ENCODE results near the gene RFFL.
"Not testable (repeated sequence)": the region's sequence is repeated elsewhere in the genome, so short reads cannot be mapped to it uniquely, and the experiment has no call there.

Gene RFFL

DNA sequence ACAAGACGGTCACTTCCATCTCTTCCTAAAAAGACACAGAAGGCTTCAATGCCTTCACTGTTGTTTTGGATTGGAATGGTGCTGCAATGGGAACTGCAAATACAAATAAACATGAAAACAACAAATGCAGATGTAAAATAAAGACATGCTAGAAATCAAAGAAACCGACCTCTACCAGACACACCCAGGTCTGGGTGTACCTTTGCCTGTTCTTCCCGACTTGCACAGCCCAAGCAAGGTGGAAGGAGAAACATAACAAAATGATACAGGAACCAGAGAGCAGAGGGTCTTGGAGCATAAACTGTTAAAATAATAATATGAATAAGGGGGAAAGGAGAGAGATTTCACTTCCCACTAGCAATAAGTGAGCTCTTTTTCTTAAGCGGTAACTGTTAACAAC is 17.3 kb downstream of the RFFL start:
- Histone ChIP-seq H3K9ac (ENCODE audit: low read length) (no peak overlapping the region), H3K27me3 (ENCODE audit: control insufficient read depth, insufficient read depth, low read length) (no peaks in the 10 kb centered on the region), H3K4me3 (ENCODE audit: low read depth, low read length) (no peak overlapping the region), H3K36me3 (ENCODE audit: control insufficient read depth, insufficient read depth, low read length) (no peaks in the 10 kb centered on the region), H3K4me1 (ENCODE audit: control insufficient read depth, insufficient read depth, low read length) (peaks cover 7% of the 10 kb centered on the region; the same call in 1 of the 2 replicates), H3K27ac (ENCODE audit: low read depth, low read length) (no peak overlapping the region), H3K9me3 (ENCODE audit: control insufficient read depth, insufficient read depth, low read depth, low read length) (no peaks in the 10 kb centered on the region)

DNA sequence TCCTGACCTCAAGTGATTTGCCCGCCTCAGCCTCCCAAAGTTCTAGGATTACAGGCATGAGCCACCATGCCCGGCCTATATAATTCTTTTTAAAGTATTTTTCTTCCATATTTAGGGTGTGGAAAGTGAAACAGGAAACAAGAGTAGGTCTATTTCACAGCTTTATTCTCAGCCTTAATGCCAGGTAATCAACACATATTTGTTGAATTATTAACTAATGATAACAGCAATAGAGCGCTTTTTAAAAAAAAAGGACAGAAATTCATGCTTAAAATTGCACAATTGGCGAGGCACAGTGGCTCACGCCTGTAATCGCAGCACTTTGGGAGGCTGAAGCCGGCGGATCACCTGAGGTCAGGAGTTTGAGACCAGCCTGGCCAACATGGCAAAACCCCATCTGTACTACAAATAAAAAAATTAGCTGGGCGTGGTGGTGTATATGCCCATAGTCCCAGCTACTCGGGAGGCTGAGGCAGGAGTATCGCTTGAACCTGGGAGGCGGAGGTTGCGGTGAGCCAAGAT is 18.0 kb downstream of the RFFL start:
- H3K27me3 ChIP-seq (ENCODE audit: control insufficient read depth, insufficient read depth, low read length); H3K36me3 ChIP-seq (ENCODE audit: control insufficient read depth, insufficient read depth, low read length); H3K9ac ChIP-seq (ENCODE audit: low read length); H3K4me3 ChIP-seq (ENCODE audit: low read depth, low read length); H3K9me3 ChIP-seq (ENCODE audit: control insufficient read depth, insufficient read depth, low read depth, low read length); H3K4me1 ChIP-seq (ENCODE audit: control insufficient read depth, insufficient read depth, low read length); H3K27ac ChIP-seq (ENCODE audit: low read depth, low read length): not testable (repeated sequence)

DNA sequence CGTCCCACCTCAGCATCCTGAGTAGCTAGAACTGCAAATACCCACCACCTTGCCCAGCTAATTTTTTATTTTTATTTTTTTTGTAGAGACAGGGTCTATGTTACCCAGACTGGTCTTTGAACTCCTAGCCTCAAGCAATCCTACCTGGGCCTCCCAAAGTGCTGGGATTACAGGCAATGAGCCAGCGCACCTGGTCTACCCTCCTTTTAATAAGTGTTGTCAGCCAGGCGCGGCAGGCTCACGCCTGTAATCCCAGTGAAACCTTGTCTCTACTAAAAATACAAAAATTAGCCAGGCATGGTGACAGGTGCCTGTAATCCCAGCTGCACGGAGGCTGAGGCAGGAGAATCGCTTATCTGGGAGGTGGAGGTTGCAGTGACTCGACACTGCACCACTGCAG is 19.3 kb downstream of the RFFL start:
- no peak overlapping the region for H3K27ac ChIP-seq (ENCODE audit: low read depth, low read length)
- no peaks in the 10 kb centered on the region for H3K36me3 ChIP-seq (ENCODE audit: control insufficient read depth, insufficient read depth, low read length)
- H3K4me3 ChIP-seq (ENCODE audit: low read depth, low read length) = no peak overlapping the region
- H3K9ac ChIP-seq (ENCODE audit: low read length) = no peak overlapping the region
- H3K27me3 ChIP-seq (ENCODE audit: control insufficient read depth, insufficient read depth, low read length) = no peaks in the 10 kb centered on the region
- H3K9me3 ChIP-seq (ENCODE audit: control insufficient read depth, insufficient read depth, low read depth, low read length) = no peaks in the 10 kb centered on the region
- H3K4me1 ChIP-seq (ENCODE audit: control insufficient read depth, insufficient read depth, low read length) = 0 out of 2 replicates have a peak, but pooled peaks cover 3% of the 10 kb centered on the region

DNA sequence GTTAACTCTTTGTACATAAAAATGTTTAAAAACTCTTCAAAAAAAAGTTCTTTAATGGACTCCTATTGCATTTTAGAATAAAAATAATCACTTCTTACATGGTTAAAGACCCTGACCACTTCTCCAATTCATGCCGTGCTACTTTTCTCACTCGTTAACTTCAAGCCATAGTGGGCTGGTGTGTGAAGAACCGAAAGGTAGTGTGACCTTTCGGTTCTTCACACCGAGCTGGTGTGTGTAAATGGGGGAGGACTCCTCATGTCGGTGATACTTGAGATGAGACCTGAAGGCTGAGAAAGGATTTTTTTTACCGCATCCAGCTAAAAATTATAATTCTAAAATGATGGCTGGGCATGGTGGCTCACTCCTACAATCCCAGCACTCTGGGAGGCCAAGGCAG is 22.1 kb downstream of the RFFL start:
- H3K9ac ChIP-seq (ENCODE audit: low read length) = no peak overlapping the region
- H3K27me3 ChIP-seq (ENCODE audit: control insufficient read depth, insufficient read depth, low read length) = no peaks in the 10 kb centered on the region
- no peak overlapping the region for H3K27ac ChIP-seq (ENCODE audit: low read depth, low read length)
- H3K4me1 ChIP-seq (ENCODE audit: control insufficient read depth, insufficient read depth, low read length) = no peaks in the 10 kb centered on the region
- no peaks in the 10 kb centered on the region for H3K36me3 ChIP-seq (ENCODE audit: control insufficient read depth, insufficient read depth, low read length)
- H3K9me3 ChIP-seq (ENCODE audit: control insufficient read depth, insufficient read depth, low read depth, low read length) = no peaks in the 10 kb centered on the region
- H3K4me3 ChIP-seq (ENCODE audit: low read depth, low read length) = no peak overlapping the region

DNA sequence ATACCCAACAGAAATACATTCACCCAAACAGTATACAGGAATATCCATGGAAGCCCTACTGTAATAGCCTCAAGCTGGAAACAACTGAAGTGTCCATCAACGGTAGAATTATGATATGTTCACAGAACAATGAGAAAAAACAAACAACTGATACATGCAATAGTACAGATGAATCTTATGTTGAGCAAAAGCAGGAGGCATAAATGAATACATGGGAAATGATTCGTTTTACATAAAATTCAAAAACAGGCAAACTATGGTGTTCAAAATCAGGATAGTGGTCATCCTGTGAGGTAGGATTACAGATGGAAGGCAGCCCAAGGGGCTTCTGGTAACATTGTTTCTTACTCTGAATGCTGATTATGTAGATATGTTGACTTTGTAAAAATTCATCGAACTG is 25.1 kb downstream of the RFFL start:
- Histone ChIP-seq H3K9ac (ENCODE audit: low read length) (no peak overlapping the region), H3K27ac (ENCODE audit: low read depth, low read length) (no peak overlapping the region), H3K27me3 (ENCODE audit: control insufficient read depth, insufficient read depth, low read length) (no peaks in the 10 kb centered on the region), H3K9me3 (ENCODE audit: control insufficient read depth, insufficient read depth, low read depth, low read length) (no peaks in the 10 kb centered on the region), H3K4me3 (ENCODE audit: low read depth, low read length) (no peak overlapping the region), H3K4me1 (ENCODE audit: control insufficient read depth, insufficient read depth, low read length) (no peaks in the 10 kb centered on the region), H3K36me3 (ENCODE audit: control insufficient read depth, insufficient read depth, low read length) (no peaks in the 10 kb centered on the region)

DNA sequence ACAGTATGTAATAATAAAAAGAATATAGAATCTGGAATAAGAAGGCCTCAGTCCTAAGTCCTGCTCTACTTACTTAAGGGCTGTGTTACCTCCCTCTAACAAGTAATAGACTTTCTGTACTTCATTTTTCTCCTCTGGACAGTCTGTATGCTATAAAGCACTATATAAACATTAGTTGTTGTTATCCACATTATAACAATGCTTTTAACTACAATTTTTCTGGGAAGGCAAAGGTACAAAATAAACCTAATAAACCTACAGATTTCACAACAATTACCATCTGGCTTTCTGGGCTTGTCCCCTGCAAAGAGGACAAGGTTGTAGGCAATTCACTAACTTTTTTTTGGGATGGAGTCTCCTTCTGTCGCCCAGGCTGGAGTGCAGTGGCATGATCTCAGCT is 32.7 kb downstream of the RFFL start:
- no peaks in the 10 kb centered on the region for H3K4me1 ChIP-seq (ENCODE audit: control insufficient read depth, insufficient read depth, low read length)
- no peak overlapping the region for H3K4me3 ChIP-seq (ENCODE audit: low read depth, low read length)
- no peaks in the 10 kb centered on the region for H3K27me3 ChIP-seq (ENCODE audit: control insufficient read depth, insufficient read depth, low read length)
- H3K9ac ChIP-seq (ENCODE audit: low read length) = no peak overlapping the region
- H3K27ac ChIP-seq (ENCODE audit: low read depth, low read length) = no peak overlapping the region
- no peaks in the 10 kb centered on the region for H3K9me3 ChIP-seq (ENCODE audit: control insufficient read depth, insufficient read depth, low read depth, low read length)
- peaks cover 4% of the 10 kb centered on the region; the same call in 1 of the 2 replicates for H3K36me3 ChIP-seq (ENCODE audit: control insufficient read depth, insufficient read depth, low read length)

DNA sequence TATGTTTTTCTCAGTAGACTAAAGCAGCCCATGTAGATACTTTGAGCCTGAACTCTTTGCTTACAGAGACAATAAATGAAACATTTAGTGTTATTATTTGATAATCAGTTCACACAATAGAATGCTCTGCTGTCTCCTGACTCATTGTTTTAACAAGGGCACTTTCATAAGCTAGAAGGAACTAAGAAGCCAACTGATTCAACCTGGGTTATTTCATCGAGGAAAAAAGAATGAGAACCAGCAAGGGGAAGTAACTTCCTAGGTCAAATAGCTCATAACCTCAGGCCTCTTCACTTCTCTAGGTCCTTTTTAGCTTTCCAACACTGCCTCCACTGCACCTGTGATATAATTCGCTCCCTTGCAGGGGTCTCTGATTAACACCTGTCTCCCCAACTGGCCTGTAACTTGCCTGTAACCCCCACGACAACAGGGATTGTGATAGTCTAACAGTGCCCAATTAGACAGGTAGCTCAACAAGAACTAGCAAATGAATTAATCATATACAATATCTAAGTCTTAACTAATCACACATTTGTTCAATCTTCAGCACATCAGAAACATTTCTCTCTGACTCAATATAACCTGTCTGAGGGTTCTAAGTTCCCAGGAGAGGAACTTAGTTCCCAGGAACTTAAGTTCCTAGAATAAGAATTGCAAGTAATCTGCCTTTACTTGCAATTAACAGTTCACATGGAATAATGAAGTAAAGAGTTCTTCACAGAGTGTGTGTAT is 34.8 kb downstream of the RFFL start:
- no peak overlapping the region for H3K9ac ChIP-seq (ENCODE audit: low read length)
- H3K27me3 ChIP-seq (ENCODE audit: control insufficient read depth, insufficient read depth, low read length) = no peaks in the 10 kb centered on the region
- no peak overlapping the region for H3K4me3 ChIP-seq (ENCODE audit: low read depth, low read length)
- H3K36me3 ChIP-seq (ENCODE audit: control insufficient read depth, insufficient read depth, low read length) = peaks cover 4% of the 10 kb centered on the region; the same call in 1 of the 2 replicates
- H3K9me3 ChIP-seq (ENCODE audit: control insufficient read depth, insufficient read depth, low read depth, low read length) = no peaks in the 10 kb centered on the region
- H3K4me1 ChIP-seq (ENCODE audit: control insufficient read depth, insufficient read depth, low read length) = no peaks in the 10 kb centered on the region
- H3K27ac ChIP-seq (ENCODE audit: low read depth, low read length) = no peak overlapping the region

DNA sequence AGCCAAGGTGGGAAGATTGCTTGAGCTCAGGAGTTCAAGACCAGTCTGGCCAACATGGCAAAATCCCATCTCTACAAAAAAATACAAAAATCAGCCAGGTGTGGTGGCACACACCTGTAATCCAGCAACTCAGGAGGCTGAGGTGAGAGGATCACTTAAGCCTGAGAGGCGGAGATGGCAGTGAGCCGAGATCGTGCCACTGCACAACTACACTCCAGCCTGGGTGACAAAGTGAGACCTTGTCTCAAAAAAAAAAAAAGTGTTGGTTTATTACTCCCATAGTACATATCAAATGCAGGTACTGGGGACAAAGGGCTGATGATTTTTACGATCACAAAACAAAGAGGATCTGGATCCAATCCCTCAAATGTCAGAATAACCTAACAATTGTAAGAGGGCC is 35.4 kb downstream of the RFFL start:
- H3K36me3 ChIP-seq (ENCODE audit: control insufficient read depth, insufficient read depth, low read length); H3K9me3 ChIP-seq (ENCODE audit: control insufficient read depth, insufficient read depth, low read depth, low read length); H3K4me1 ChIP-seq (ENCODE audit: control insufficient read depth, insufficient read depth, low read length); H3K9ac ChIP-seq (ENCODE audit: low read length); H3K27me3 ChIP-seq (ENCODE audit: control insufficient read depth, insufficient read depth, low read length); H3K4me3 ChIP-seq (ENCODE audit: low read depth, low read length); H3K27ac ChIP-seq (ENCODE audit: low read depth, low read length): not testable (repeated sequence)

DNA sequence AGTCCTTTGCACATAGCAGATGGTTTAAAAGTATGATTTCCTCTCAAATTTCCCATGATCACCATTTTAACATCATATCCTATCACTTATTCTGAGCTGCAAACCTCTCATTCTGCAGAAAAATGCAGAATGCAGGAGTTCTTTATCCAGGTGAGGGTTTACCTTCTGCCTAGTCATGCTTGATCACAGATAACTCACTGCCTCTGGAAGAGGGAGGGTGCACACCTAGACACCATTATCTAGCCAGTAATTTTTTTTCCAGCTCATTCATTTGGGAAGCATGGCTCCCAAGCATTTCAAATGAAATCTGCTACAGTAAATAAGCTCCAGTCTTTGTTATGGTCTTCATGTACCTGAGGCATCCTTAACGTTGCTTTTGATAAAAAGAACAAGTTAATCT is 38.0 kb downstream of the RFFL start:
- Histone ChIP-seq H3K4me3 (ENCODE audit: low read depth, low read length) (no peak overlapping the region), H3K9me3 (ENCODE audit: control insufficient read depth, insufficient read depth, low read depth, low read length) (no peaks in the 10 kb centered on the region), H3K4me1 (ENCODE audit: control insufficient read depth, insufficient read depth, low read length) (no peaks in the 10 kb centered on the region), H3K27me3 (ENCODE audit: control insufficient read depth, insufficient read depth, low read length) (no peaks in the 10 kb centered on the region), H3K9ac (ENCODE audit: low read length) (no peak overlapping the region), H3K36me3 (ENCODE audit: control insufficient read depth, insufficient read depth, low read length) (peaks cover 10% of the 10 kb centered on the region), H3K27ac (ENCODE audit: low read depth, low read length) (no peak overlapping the region)

DNA sequence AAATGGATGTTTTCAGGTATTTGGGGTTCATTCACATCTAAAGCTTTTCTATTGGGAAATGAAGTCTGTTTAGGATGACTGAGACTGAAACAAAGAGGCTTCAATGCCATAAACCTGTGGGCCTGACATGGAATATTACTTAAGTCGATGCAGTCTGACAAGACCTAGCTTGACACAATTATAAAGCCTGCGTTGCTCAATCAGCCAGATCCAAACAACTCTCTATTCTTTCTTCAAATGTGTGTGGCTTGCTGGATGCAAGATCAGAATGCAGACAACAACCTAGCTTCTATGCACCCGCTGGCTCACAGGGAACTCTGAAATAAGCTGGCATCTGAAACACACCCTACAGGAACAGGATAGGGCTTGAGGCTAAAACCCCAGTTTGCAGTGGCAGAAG is 40.0 kb downstream of the RFFL start:
- H3K4me3 ChIP-seq (ENCODE audit: low read depth, low read length) = no peak overlapping the region
- no peaks in the 10 kb centered on the region for H3K4me1 ChIP-seq (ENCODE audit: control insufficient read depth, insufficient read depth, low read length)
- H3K27me3 ChIP-seq (ENCODE audit: control insufficient read depth, insufficient read depth, low read length) = no peaks in the 10 kb centered on the region
- H3K27ac ChIP-seq (ENCODE audit: low read depth, low read length) = no peak overlapping the region
- no peaks in the 10 kb centered on the region for H3K9me3 ChIP-seq (ENCODE audit: control insufficient read depth, insufficient read depth, low read depth, low read length)
- no peak overlapping the region for H3K9ac ChIP-seq (ENCODE audit: low read length)
- peaks cover 10% of the 10 kb centered on the region for H3K36me3 ChIP-seq (ENCODE audit: control insufficient read depth, insufficient read depth, low read length)

DNA sequence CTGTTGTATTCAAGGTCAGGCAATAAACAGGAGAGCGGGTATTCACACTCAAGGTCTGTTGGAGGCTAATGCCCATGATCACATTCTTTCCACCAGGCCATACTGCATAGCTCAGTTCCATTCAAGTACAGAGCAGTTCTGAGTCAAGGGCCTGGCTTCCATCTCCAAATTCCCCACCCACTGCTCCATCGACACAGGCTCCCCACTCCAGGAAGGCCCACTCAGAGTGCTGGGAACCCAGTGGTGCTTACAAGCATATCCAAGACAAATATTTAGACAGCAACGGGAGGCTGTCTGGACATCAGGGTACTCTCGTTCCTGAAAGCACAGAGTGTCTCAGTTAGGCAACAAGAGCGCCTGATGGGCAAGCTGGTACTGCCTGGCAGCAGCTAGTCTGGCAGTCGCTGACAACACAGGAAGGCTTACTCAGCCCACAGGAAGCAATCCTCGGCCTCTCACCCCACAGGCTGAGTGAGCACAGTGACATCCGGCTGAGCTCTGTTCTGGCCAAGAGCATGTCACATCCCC is 40.9 kb downstream of the RFFL start:
- H3K27me3 ChIP-seq (ENCODE audit: control insufficient read depth, insufficient read depth, low read length) = no peaks in the 10 kb centered on the region
- peaks cover 10% of the 10 kb centered on the region for H3K36me3 ChIP-seq (ENCODE audit: control insufficient read depth, insufficient read depth, low read length)
- H3K9me3 ChIP-seq (ENCODE audit: control insufficient read depth, insufficient read depth, low read depth, low read length) = no peaks in the 10 kb centered on the region
- no peak overlapping the region for H3K27ac ChIP-seq (ENCODE audit: low read depth, low read length)
- H3K4me1 ChIP-seq (ENCODE audit: control insufficient read depth, insufficient read depth, low read length) = no peaks in the 10 kb centered on the region
- no peak overlapping the region for H3K4me3 ChIP-seq (ENCODE audit: low read depth, low read length)
- no peak overlapping the region for H3K9ac ChIP-seq (ENCODE audit: low read length)
